ENCODE measurements around the gene LEFTY1.

DNA sequence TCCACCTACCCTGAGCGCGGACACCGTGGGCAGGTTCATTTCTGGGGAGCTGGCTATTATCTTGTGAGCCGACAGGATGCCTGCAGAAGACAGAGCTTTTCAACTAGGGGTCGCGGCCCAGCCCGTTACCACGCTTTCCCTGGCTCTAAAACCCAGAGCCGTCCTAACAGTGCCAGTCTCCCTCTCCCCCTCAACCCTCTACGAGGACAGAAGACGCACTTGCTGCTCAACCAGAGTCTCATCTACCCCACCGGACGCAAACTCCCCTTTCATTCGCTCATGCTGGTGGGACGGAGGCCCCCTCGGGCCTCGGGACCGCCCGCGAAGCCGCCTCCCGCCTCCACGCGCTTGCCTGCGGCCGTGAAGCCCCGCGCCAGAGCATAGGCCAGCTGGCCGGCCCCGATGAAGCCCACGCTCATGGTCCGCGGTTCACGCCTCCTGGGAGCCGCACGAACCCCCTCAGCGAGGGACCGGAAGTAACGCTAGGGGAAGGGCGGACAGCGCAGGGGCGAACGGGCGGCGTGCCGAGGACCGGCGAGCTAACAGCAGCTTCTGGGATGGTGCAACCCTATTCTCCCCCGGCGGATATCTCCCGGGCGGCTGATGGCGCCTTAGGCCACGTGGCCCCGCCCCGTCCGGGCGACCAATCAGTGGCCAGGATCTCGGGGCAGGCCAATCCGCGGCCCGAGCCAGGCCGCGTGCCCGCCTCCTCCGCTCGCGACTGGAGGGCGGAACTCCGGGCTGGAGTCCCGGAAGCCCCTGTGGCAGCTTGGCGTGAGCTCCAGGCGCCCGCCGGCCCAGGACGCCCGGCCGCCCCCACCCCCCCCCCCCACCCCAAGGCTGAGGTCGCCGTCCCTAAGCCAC is 35.0 kb upstream of the LEFTY1 start, which contains the start of gene PYCR2:
- TF ChIP-seq, protein P1, sequence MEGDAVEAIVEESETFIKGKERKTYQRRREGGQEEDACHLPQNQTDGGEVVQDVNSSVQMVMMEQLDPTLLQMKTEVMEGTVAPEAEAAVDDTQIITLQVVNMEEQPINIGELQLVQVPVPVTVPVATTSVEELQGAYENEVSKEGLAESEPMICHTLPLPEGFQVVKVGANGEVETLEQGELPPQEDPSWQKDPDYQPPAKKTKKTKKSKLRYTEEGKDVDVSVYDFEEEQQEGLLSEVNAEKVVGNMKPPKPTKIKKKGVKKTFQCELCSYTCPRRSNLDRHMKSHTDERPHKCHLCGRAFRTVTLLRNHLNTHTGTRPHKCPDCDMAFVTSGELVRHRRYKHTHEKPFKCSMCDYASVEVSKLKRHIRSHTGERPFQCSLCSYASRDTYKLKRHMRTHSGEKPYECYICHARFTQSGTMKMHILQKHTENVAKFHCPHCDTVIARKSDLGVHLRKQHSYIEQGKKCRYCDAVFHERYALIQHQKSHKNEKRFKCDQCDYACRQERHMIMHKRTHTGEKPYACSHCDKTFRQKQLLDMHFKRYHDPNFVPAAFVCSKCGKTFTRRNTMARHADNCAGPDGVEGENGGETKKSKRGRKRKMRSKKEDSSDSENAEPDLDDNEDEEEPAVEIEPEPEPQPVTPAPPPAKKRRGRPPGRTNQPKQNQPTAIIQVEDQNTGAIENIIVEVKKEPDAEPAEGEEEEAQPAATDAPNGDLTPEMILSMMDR (IDR thresholded peaks at IDR 0.05; ENCODE audit: low read depth, low read length), result no peak
- TF ChIP-seq EZH2phosphoT487 (IDR thresholded peaks at IDR 0.05; ENCODE audit: low read depth), result no peak
